ENCODE data around the gene PLEKHG5. TPM values are rescaled to one million over a fixed set of nuclear protein-coding genes. Genes with fewer than 3 reads are reported as not detected.

The PLEKHG5 gene
- total and polyA plus RNA-seq, 9 donors: 2.0 to 13.1 (median 9.4) TPM

DNA sequence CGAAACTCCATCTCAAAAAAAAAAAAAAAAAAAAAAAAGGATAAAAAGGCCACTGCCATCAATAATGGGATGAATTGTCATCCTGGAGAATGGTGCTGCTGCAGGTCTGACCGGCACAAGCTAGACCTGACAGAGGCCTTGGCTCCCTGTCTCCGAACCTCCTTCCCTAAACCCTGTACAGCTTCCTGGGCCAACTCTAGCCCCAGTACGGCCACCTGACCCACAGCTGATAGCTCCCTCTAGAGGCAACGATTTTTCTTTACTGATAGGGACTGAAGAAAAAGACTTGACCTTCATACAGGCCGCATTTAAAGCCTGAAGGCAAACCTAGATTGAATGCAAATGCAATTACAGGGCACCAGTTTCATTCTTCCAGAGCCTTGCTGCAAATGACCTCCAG, 32.1 kb upstream of the PLEKHG5 start:
- Histone ChIP-seq H3K4me3 (no peak overlapping the region), H3K4me1 (ENCODE audit: insufficient read depth) (peaks cover 5% of the 10 kb centered on the region), H3K36me3 (no peaks in the 10 kb centered on the region), H3K27me3 (no peaks in the 10 kb centered on the region), H3K27ac (no peak overlapping the region), H3K9me3 (no peaks in the 10 kb centered on the region)
- DNase-seq: no peak
- intact Hi-C loops (cut with DNase I): no loop called here
- TF ChIP-seq EP300 (IDR thresholded peaks at IDR 0.05) (no peak), POLR2A (IDR thresholded peaks at IDR 0.05) (no peak)
- TF ChIP-seq, protein P1, sequence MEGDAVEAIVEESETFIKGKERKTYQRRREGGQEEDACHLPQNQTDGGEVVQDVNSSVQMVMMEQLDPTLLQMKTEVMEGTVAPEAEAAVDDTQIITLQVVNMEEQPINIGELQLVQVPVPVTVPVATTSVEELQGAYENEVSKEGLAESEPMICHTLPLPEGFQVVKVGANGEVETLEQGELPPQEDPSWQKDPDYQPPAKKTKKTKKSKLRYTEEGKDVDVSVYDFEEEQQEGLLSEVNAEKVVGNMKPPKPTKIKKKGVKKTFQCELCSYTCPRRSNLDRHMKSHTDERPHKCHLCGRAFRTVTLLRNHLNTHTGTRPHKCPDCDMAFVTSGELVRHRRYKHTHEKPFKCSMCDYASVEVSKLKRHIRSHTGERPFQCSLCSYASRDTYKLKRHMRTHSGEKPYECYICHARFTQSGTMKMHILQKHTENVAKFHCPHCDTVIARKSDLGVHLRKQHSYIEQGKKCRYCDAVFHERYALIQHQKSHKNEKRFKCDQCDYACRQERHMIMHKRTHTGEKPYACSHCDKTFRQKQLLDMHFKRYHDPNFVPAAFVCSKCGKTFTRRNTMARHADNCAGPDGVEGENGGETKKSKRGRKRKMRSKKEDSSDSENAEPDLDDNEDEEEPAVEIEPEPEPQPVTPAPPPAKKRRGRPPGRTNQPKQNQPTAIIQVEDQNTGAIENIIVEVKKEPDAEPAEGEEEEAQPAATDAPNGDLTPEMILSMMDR (IDR thresholded peaks at IDR 0.05): no peak
- WGBS, 3 donors: 36 to 40% (median 37%) methylated on average over 6 of the region's 6 CpGs

DNA sequence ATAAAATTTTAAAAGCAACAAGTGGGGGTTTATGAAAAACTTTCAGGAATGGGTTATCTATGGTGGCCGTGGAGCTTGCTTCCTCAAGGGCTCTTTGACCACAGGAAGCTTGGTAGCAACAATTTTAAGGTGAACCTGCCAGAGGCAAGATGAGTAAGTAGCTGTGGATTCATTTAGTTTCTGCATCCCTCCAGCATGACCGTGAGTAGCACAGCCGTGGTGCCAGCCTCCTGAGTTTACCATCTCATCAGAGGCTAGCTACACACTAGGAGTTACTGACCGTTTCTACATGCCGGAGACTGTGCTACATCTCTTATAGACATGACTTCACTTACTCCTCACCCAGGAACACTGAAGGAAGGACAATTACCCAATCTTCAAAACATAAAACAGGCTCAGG, 30.1 kb upstream of the PLEKHG5 start:
- Histone ChIP-seq H3K4me1 (ENCODE audit: insufficient read depth) (peaks cover 5% of the 10 kb centered on the region), H3K9me3 (no peaks in the 10 kb centered on the region), H3K36me3 (no peaks in the 10 kb centered on the region), H3K27me3 (no peaks in the 10 kb centered on the region), H3K27ac (no peak overlapping the region), H3K4me3 (no peak overlapping the region)
- TF ChIP-seq, protein P1 (IDR thresholded peaks at IDR 0.05): no peak
- no peak for TF ChIP-seq POLR2A (IDR thresholded peaks at IDR 0.05)
- no peak for TF ChIP-seq EP300 (IDR thresholded peaks at IDR 0.05)
- 63 to 66% (median 65%) methylated on average over 5 of the region's 5 CpGs for WGBS, 3 donors
- intact Hi-C loops (cut with DNase I): no loop called here
- DNase-seq: no peak

DNA sequence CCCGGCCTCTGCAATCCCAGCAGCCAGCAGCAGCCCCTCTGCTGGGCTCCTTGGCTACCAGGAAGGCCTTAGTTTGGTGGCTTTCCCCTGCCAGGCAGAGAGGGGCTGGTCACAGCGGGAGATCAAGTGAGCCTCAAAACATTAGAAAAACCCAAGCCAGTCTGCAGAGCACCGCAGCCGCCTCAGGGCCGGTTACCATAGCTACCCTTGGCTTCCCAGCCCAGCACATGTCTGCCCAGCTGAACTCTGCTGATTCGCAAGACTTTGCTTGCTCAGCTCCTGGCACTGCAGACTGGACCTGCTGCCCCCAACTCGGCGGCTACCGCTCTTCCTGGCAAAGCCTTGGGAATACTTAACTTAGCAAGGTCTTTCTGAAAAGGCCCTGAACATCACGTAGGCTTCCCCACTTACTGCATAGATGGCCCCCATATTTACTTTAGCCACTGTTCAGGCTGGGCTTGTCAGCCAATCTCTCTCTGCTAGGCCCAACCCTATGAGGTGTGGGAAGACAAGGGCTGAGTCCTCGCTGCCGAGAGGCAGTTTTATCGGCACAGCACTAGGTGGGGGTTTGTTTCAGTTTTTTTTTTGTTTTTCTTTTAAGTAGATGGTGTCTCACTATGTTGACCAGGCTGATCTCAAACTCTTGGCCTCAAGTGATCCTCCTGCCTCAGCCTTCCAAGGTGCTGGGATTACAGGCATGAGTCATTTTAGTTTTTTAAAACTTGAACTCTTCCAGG, 28.6 kb upstream of the PLEKHG5 start:
- WGBS, 3 donors: 10 to 16% (median 12%) methylated on average over 13 of the region's 13 CpGs
- peak; percentile 38 to 76 (median 71) for DNase-seq
- H3K27me3 ChIP-seq: no peaks in the 10 kb centered on the region
- TF ChIP-seq EP300 (IDR thresholded peaks at IDR 0.05) (no peak), POLR2A (IDR thresholded peaks at IDR 0.05) (no peak)
- TF ChIP-seq, protein P1 (IDR thresholded peaks at IDR 0.05): no peak
- intact Hi-C loops (cut with DNase I): no loop called here
- peaks cover 5% of the 10 kb centered on the region for H3K4me1 ChIP-seq (ENCODE audit: insufficient read depth)
- no peaks in the 10 kb centered on the region for H3K9me3 ChIP-seq
- H3K4me3 ChIP-seq: no peak overlapping the region
- no peak overlapping the region for H3K27ac ChIP-seq
- H3K36me3 ChIP-seq: no peaks in the 10 kb centered on the region

- TF ChIP-seq POLR2A (IDR thresholded peaks at IDR 0.05): no peak
- TF ChIP-seq, protein P1 (IDR thresholded peaks at IDR 0.05): no peak
- TF ChIP-seq EP300 (IDR thresholded peaks at IDR 0.05): no peak
- no peak overlapping the region for H3K27ac ChIP-seq
- H3K27me3 ChIP-seq: no peaks in the 10 kb centered on the region
- intact Hi-C loops (cut with DNase I): no loop called here
- H3K4me1 ChIP-seq (ENCODE audit: insufficient read depth): peaks cover 5% of the 10 kb centered on the region
- H3K4me3 ChIP-seq: no peak overlapping the region
- no peaks in the 10 kb centered on the region for H3K36me3 ChIP-seq
- H3K9me3 ChIP-seq: no peaks in the 10 kb centered on the region
- DNase-seq: no peak
- 60 to 64% (median 61%) methylated on average over 11 of the region's 11 CpGs for WGBS, 3 donors
Measured at GRCh38 chr1:6519491-6519934, 28.0 kb upstream of the PLEKHG5 start.
